Measurements from ENCODE around the gene FNDC7.
"Not testable (repeated sequence)": the region's sequence is repeated elsewhere in the genome, so short reads cannot be mapped to it uniquely, and the experiment has no call there.

FNDC7 gene

GRCh38 chr1:108712606-108713150 lies at the start of gene FNDC7:
FNDC7 (plus strand) TSS chr1:108712908; CDS start chr1:108712934, 26 bp downstream.
- no peak for DNase-seq (ENCODE audit: low read depth in 2 of 2, low spot score in 1 of 2)

GRCh38 chr1:108663074-108663473 lies 49.6 kb upstream of the FNDC7 start:
- DNase-seq (ENCODE audit: low read depth in 2 of 2, low spot score in 1 of 2) = no peak

- no peak for DNase-seq (ENCODE audit: low read depth in 2 of 2, low spot score in 1 of 2)
These were observed 48.2 kb upstream of the FNDC7 start for GRCh38 chr1:108664481-108664880.

- DNase-seq (ENCODE audit: low read depth in 2 of 2, low spot score in 1 of 2) = no peak
These were observed 47.6 kb upstream of the FNDC7 start for GRCh38 chr1:108665067-108665466.

- no peak for DNase-seq (ENCODE audit: low read depth in 2 of 2, low spot score in 1 of 2)
These were observed 46.9 kb upstream of the FNDC7 start for GRCh38 chr1:108665771-108666170.

- not testable (repeated sequence) for DNase-seq (ENCODE audit: low read depth in 2 of 2, low spot score in 1 of 2)
These were observed 45.3 kb upstream of the FNDC7 start for GRCh38 chr1:108667422-108667821.

- no peak for DNase-seq (ENCODE audit: low read depth in 2 of 2, low spot score in 1 of 2)
These were observed 43.9 kb upstream of the FNDC7 start for GRCh38 chr1:108668777-108669176.

GRCh38 chr1:108669679-108670078 lies 43.0 kb upstream of the FNDC7 start:
- DNase-seq (ENCODE audit: low read depth in 2 of 2, low spot score in 1 of 2) = no peak

GRCh38 chr1:108670131-108670773 lies 42.5 kb upstream of the FNDC7 start:
- DNase-seq (ENCODE audit: low read depth in 2 of 2, low spot score in 1 of 2) = no peak

- DNase-seq (ENCODE audit: low read depth in 2 of 2, low spot score in 1 of 2) = no peak
These were observed 41.6 kb upstream of the FNDC7 start for GRCh38 chr1:108671143-108671542.

- no peak for DNase-seq (ENCODE audit: low read depth in 2 of 2, low spot score in 1 of 2)
These were observed 34.0 kb upstream of the FNDC7 start for GRCh38 chr1:108678706-108679105.

GRCh38 chr1:108679586-108680213 lies 33.0 kb upstream of the FNDC7 start:
- no peak for DNase-seq (ENCODE audit: low read depth in 2 of 2, low spot score in 1 of 2)

- not testable (repeated sequence) for DNase-seq (ENCODE audit: low read depth in 2 of 2, low spot score in 1 of 2)
These were observed 31.0 kb upstream of the FNDC7 start for GRCh38 chr1:108681701-108682100.

- no peak for DNase-seq (ENCODE audit: low read depth in 2 of 2, low spot score in 1 of 2)
These were observed 27.2 kb upstream of the FNDC7 start for GRCh38 chr1:108685529-108685928.

GRCh38 chr1:108686614-108687313 lies 25.9 kb upstream of the FNDC7 start:
- no peak for DNase-seq (ENCODE audit: low read depth in 2 of 2, low spot score in 1 of 2)

GRCh38 chr1:108691128-108691941 lies 21.4 kb upstream of the FNDC7 start:
- DNase-seq (ENCODE audit: low read depth in 2 of 2, low spot score in 1 of 2) = no peak

- DNase-seq (ENCODE audit: low read depth in 2 of 2, low spot score in 1 of 2) = peak; percentile 80 to 88
These were observed 20.6 kb upstream of the FNDC7 start, which contains the start of gene PRPF38B for GRCh38 chr1:108691942-108692723. PRPF38B (plus strand) TSS chr1:108692310; CDS start chr1:108692592, 282 bp downstream.

- peak; percentile 44 to 60 for DNase-seq (ENCODE audit: low read depth in 2 of 2, low spot score in 1 of 2)
These were observed 19.7 kb upstream of the FNDC7 start for GRCh38 chr1:108692724-108693655.

- no peak for DNase-seq (ENCODE audit: low read depth in 2 of 2, low spot score in 1 of 2)
These were observed 17.2 kb upstream of the FNDC7 start for GRCh38 chr1:108695535-108695934.

All from stimulated activated CD8-positive, alpha-beta memory T cell treated with anti-CD3 and anti-CD28 coated beads, Interleukin-4, amount 100 ng/mL, for 1 hour (primary cell).